ENCODE data around the gene PLPP1.
"Not testable (repeated sequence)": the region's sequence is repeated elsewhere in the genome, so short reads cannot be mapped to it uniquely, and the experiment has no call there.

GRCh38 chr5:55537315-55537714 lies 2.6 kb upstream of the PLPP1 start:
- TF ChIP-seq SKI (IDR thresholded peaks at IDR 0.05; ENCODE audit: partially characterized antibody); RNF219 (CRISPR knock-in tag; IDR thresholded peaks at IDR 0.05); TAF15 (IDR thresholded peaks at IDR 0.05; ENCODE audit: low read depth, low read length, poor library complexity, severe bottlenecking); POLR2G (IDR thresholded peaks at IDR 0.05; ENCODE audit: low read depth, low read length): not testable (repeated sequence)

Data from HepG2 (cell line).